ENCODE measurements around the gene CFAP251. TPM values are rescaled to one million over a fixed set of nuclear protein-coding genes. Genes with fewer than 3 reads are reported as not detected.

The CFAP251 gene
- total and polyA plus RNA-seq, 2 experiments from 2014 or later = 3.0 to 3.7 TPM

- WGBS (ENCODE audit: low lambda C conversion rate, missing lambda C conversion rate) = over 99% methylated on average over 7 of the region's 7 CpGs
- H3K36me3 ChIP-seq (replicated peaks; ENCODE audit: insufficient read depth, low read depth) = no peaks in the 10 kb centered on the region
- no peak overlapping the region for H2AFZ ChIP-seq
- H4K20me1 ChIP-seq (ENCODE audit: insufficient read depth, poor library complexity, severe bottlenecking) = no peaks in the 10 kb centered on the region
- H3K79me2 ChIP-seq = no peaks in the 10 kb centered on the region
- no peaks in the 10 kb centered on the region for H3K4me1 ChIP-seq (ENCODE audit: insufficient read depth)
- H3K27ac ChIP-seq = no peak overlapping the region
- no peak for DNase-seq (ENCODE audit: low spot score)
- no peaks in the 10 kb centered on the region for H3K9me3 ChIP-seq (ENCODE audit: low read depth)
- H3K27me3 ChIP-seq = no peaks in the 10 kb centered on the region
- H3K9me2 ChIP-seq (replicated peaks; ENCODE audit: insufficient read depth) = no peaks in the 10 kb centered on the region
- TF ChIP-seq CTCF (IDR thresholded peaks at IDR 0.05; ENCODE audit: poor library complexity) = no peak
- no peak overlapping the region for H3K4me2 ChIP-seq
- H3K4me3 ChIP-seq = no peak overlapping the region
These were observed 126.9 kb downstream of the CFAP251 start for GRCh38 chr12:122045262-122045661.

DNA sequence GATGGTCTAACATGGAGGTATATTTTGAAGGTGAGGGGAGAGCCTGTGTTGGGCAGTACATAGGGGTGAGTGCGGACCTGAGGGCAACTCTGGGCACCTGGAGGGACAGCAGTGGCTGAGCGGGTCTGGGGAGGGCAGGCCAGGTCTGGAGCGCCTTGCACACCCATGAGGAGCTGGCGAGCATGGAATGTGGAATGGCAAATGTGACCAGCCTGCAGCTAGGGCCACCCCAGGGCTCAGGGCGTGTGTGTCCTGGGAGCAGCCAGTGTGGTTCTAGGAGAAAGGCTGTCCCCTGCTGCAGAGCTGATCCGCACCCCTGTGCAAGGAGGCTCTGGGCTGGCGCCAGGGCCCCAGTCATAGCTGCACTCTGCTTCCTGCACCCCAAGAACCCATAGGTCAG lies 127.8 kb downstream of the CFAP251 start:
- H3K79me2 ChIP-seq = no peaks in the 10 kb centered on the region
- no peak for DNase-seq (ENCODE audit: low spot score)
- TF ChIP-seq CTCF (IDR thresholded peaks at IDR 0.05; ENCODE audit: poor library complexity) (no peak), EZH2phosphoT487 (IDR thresholded peaks at IDR 0.05; ENCODE audit: low read depth, severe bottlenecking, unreplicated experiment) (no peak), EZH2 (IDR thresholded peaks at IDR 0.05; ENCODE audit: borderline replicate concordance) (no peak)
- H3K27ac ChIP-seq = no peak overlapping the region
- H3K4me3 ChIP-seq = no peak overlapping the region
- peaks cover 1% of the 10 kb centered on the region for H3K4me1 ChIP-seq (ENCODE audit: insufficient read depth)
- H3K4me2 ChIP-seq = no peak overlapping the region
- no peaks in the 10 kb centered on the region for H3K9me3 ChIP-seq (ENCODE audit: low read depth)
- H3K36me3 ChIP-seq (replicated peaks; ENCODE audit: insufficient read depth, low read depth) = no peaks in the 10 kb centered on the region
- no peak overlapping the region for H2AFZ ChIP-seq
- H4K20me1 ChIP-seq (ENCODE audit: insufficient read depth, poor library complexity, severe bottlenecking) = no peaks in the 10 kb centered on the region
- WGBS (ENCODE audit: low lambda C conversion rate, missing lambda C conversion rate) = 96% methylated on average over 7 of the region's 7 CpGs
- H3K27me3 ChIP-seq = no peaks in the 10 kb centered on the region
- no peaks in the 10 kb centered on the region for H3K9me2 ChIP-seq (replicated peaks; ENCODE audit: insufficient read depth)

DNA sequence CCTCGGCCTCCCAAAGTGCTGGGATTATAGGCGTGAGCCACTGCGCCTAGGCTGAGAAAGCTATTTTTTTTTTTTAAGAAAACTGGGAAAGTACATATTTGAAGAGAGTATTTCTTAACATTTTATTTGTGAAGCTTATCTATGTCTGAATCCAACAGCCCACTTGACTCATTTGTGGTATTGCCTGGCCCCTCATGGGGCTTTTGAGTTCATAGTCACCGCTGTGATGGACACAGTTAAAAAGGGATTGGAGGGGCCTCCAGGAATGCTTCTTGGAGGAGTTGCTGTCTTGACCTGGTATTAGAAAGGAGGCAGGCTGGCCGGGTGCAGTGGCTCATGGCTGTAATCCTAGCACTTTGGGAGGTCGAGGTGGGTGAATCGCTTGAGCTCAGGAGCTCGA lies 129.8 kb downstream of the CFAP251 start:
- peaks cover 5% of the 10 kb centered on the region for H3K4me1 ChIP-seq (ENCODE audit: insufficient read depth)
- WGBS (ENCODE audit: low lambda C conversion rate, missing lambda C conversion rate) = 70% methylated on average over 8 of the region's 8 CpGs
- H3K4me3 ChIP-seq = no peak overlapping the region
- peak overlapping the region; percentile 52 for H3K27ac ChIP-seq
- DNase-seq (ENCODE audit: low spot score) = peak; percentile 54
- TF ChIP-seq CTCF (IDR thresholded peaks at IDR 0.05; ENCODE audit: poor library complexity) = no peak
- TF ChIP-seq EZH2 (IDR thresholded peaks at IDR 0.05; ENCODE audit: borderline replicate concordance) = no peak
- TF ChIP-seq EZH2phosphoT487 (IDR thresholded peaks at IDR 0.05; ENCODE audit: low read depth, severe bottlenecking, unreplicated experiment) = no peak
- H3K9me2 ChIP-seq (replicated peaks; ENCODE audit: insufficient read depth) = no peaks in the 10 kb centered on the region
- H3K79me2 ChIP-seq = no peaks in the 10 kb centered on the region
- no peak overlapping the region for H2AFZ ChIP-seq
- no peaks in the 10 kb centered on the region for H3K9me3 ChIP-seq (ENCODE audit: low read depth)
- H3K27me3 ChIP-seq = no peaks in the 10 kb centered on the region
- H3K36me3 ChIP-seq (replicated peaks; ENCODE audit: insufficient read depth, low read depth) = no peaks in the 10 kb centered on the region
- H4K20me1 ChIP-seq (ENCODE audit: insufficient read depth, poor library complexity, severe bottlenecking) = no peaks in the 10 kb centered on the region
- no peak overlapping the region for H3K4me2 ChIP-seq

- no peak for TF ChIP-seq EZH2phosphoT487 (IDR thresholded peaks at IDR 0.05; ENCODE audit: low read depth, severe bottlenecking, unreplicated experiment)
- TF ChIP-seq EZH2 (IDR thresholded peaks at IDR 0.05; ENCODE audit: borderline replicate concordance) = no peak
- no peak for TF ChIP-seq CTCF (IDR thresholded peaks at IDR 0.05; ENCODE audit: poor library complexity)
- no peak overlapping the region for H3K27ac ChIP-seq
- WGBS (ENCODE audit: low lambda C conversion rate, missing lambda C conversion rate) = 94% methylated on average over 9 of the region's 9 CpGs
These were observed 131.4 kb downstream of the CFAP251 start for GRCh38 chr12:122049827-122050226.

More at GRCh38 chr12:122049827-122050226, 131.4 kb downstream of the CFAP251 start:
- Histone ChIP-seq H3K79me2 (no peaks in the 10 kb centered on the region), H3K4me1 (ENCODE audit: insufficient read depth) (peaks cover 10% of the 10 kb centered on the region), H3K36me3 (replicated peaks; ENCODE audit: insufficient read depth, low read depth) (no peaks in the 10 kb centered on the region), H3K4me2 (no peak overlapping the region), H3K27me3 (no peaks in the 10 kb centered on the region), H3K4me3 (no peak overlapping the region), H3K9me2 (replicated peaks; ENCODE audit: insufficient read depth) (no peaks in the 10 kb centered on the region), H3K9me3 (ENCODE audit: low read depth) (no peaks in the 10 kb centered on the region), H4K20me1 (ENCODE audit: insufficient read depth, poor library complexity, severe bottlenecking) (no peaks in the 10 kb centered on the region), H2AFZ (no peak overlapping the region)
- no peak for DNase-seq (ENCODE audit: low spot score)
